ENCODE data around the gene PCNX3.

Gene PCNX3

GRCh38 chr11:65617136-65617850, 1.7 kb downstream of the PCNX3 start:
- Histone ChIP-seq H3K27ac (no peak overlapping the region), H3K4me3 (peak overlapping the region; percentile 99)
- no peak for DNase-seq (ENCODE audit: low spot score)
- no peak for TF ChIP-seq CTCF (IDR thresholded peaks at IDR 0.05)

- Histone ChIP-seq H3K4me3 (no peak overlapping the region), H3K27ac (no peak overlapping the region)
- DNase-seq (ENCODE audit: low spot score), result no peak
- TF ChIP-seq CTCF (IDR thresholded peaks at IDR 0.05), result no peak
Measured at GRCh38 chr11:65617990-65618751, 2.6 kb downstream of the PCNX3 start.

- Histone ChIP-seq H3K27ac (no peak overlapping the region), H3K4me3 (no peak overlapping the region)
- no peak for TF ChIP-seq CTCF (IDR thresholded peaks at IDR 0.05)
- DNase-seq (ENCODE audit: low spot score), result no peak
Measured at GRCh38 chr11:65618763-65619162, 3.2 kb downstream of the PCNX3 start.

- H3K4me3 ChIP-seq, result no peak overlapping the region
- DNase-seq (ENCODE audit: low spot score), result no peak
- no peak overlapping the region for H3K27ac ChIP-seq
- no peak for TF ChIP-seq CTCF (IDR thresholded peaks at IDR 0.05)
Measured at GRCh38 chr11:65619281-65619928, 3.8 kb downstream of the PCNX3 start.

GRCh38 chr11:65620666-65621065, 5.1 kb downstream of the PCNX3 start:
- TF ChIP-seq CTCF (IDR thresholded peaks at IDR 0.05), result no peak

GRCh38 chr11:65621460-65621859, 5.9 kb downstream of the PCNX3 start:
- Histone ChIP-seq H3K27ac (no peak overlapping the region), H3K4me3 (no peak overlapping the region)
- no peak for TF ChIP-seq CTCF (IDR thresholded peaks at IDR 0.05)
- DNase-seq (ENCODE audit: low spot score), result no peak

More at GRCh38 chr11:65620666-65621065, 5.1 kb downstream of the PCNX3 start:
- H3K27ac ChIP-seq, result no peak overlapping the region
- H3K4me3 ChIP-seq, result no peak overlapping the region
- no peak for DNase-seq (ENCODE audit: low spot score)
